Measurements from ENCODE around the gene FSD2. TPM values are rescaled to one million over a fixed set of nuclear protein-coding genes. Genes with fewer than 3 reads are reported as not detected.

The FSD2 gene
- total and polyA plus RNA-seq, 4 donors, result under 0.01 TPM; not detected in 3

- no peaks in the 10 kb centered on the region for H3K9me3 ChIP-seq (ENCODE audit: control insufficient read depth, low read length)
- ATAC-seq (ENCODE audit: low FRiP score), result no peak
- H3K27ac ChIP-seq (ENCODE audit: low read depth in 1 of 2, low read length in 2 of 2), result no peak overlapping the region
- intact Hi-C loops (cut with DNase I), result no loop called here
- DNase-seq, result no peak
- no peaks in the 10 kb centered on the region for H3K27me3 ChIP-seq (ENCODE audit: control insufficient read depth in 1 of 2, insufficient read depth in 2 of 2, low read length in 1 of 2)
- peaks cover 2 to 8% of the 10 kb centered on the region in 2 donors for H3K4me1 ChIP-seq (ENCODE audit: control insufficient read depth in 1 of 2, insufficient read depth in 2 of 2, low read length in 2 of 2)
- no peaks in the 10 kb centered on the region for H3K36me3 ChIP-seq (ENCODE audit: control insufficient read depth in 1 of 2, insufficient read depth in 2 of 2, low read length in 1 of 2)
- H3K4me3 ChIP-seq (ENCODE audit: low read length in 2 of 2), result no peak overlapping the region
Observed at GRCh38 chr15:82748315-82748714, 57.6 kb downstream of the FSD2 start.

- Histone ChIP-seq H3K4me3 (ENCODE audit: low read length in 2 of 2) (no peak overlapping the region), H3K4me1 (ENCODE audit: control insufficient read depth in 1 of 2, insufficient read depth in 2 of 2, low read length in 2 of 2) (no peaks in the 10 kb centered on the region), H3K36me3 (ENCODE audit: control insufficient read depth in 1 of 2, insufficient read depth in 2 of 2, low read length in 1 of 2) (no peaks in the 10 kb centered on the region), H3K27me3 (ENCODE audit: control insufficient read depth in 1 of 2, insufficient read depth in 2 of 2, low read length in 1 of 2) (no peaks in the 10 kb centered on the region), H3K9me3 (ENCODE audit: control insufficient read depth, low read length) (no peaks in the 10 kb centered on the region), H3K27ac (ENCODE audit: low read depth in 1 of 2, low read length in 2 of 2) (no peak overlapping the region)
- intact Hi-C loops (cut with DNase I), result no loop called here
- ATAC-seq (ENCODE audit: low FRiP score), result no peak
- no peak for DNase-seq
- 81 to 99% methylated on average over 1 of the region's 1 CpG for WGBS, 2 donors
Observed at GRCh38 chr15:82743810-82744209, 62.1 kb downstream of the FSD2 start.

GRCh38 chr15:82742134-82742533 is 63.7 kb downstream of the FSD2 start:
- DNase-seq (no peak), ATAC-seq (ENCODE audit: low FRiP score) (no peak)
- Histone ChIP-seq H3K36me3 (ENCODE audit: control insufficient read depth in 1 of 2, insufficient read depth in 2 of 2, low read length in 1 of 2) (no peaks in the 10 kb centered on the region), H3K27me3 (ENCODE audit: control insufficient read depth in 1 of 2, insufficient read depth in 2 of 2, low read length in 1 of 2) (no peaks in the 10 kb centered on the region), H3K4me1 (ENCODE audit: control insufficient read depth in 1 of 2, insufficient read depth in 2 of 2, low read length in 2 of 2) (no peaks in the 10 kb centered on the region), H3K4me3 (ENCODE audit: low read length in 2 of 2) (no peak overlapping the region), H3K27ac (ENCODE audit: low read depth in 1 of 2, low read length in 2 of 2) (no peak overlapping the region), H3K9me3 (ENCODE audit: control insufficient read depth, low read length) (no peaks in the 10 kb centered on the region)
- intact Hi-C loops (cut with DNase I), result no loop called here
- 73 to 75% methylated on average over 3 of the region's 3 CpGs for WGBS, 2 donors

GRCh38 chr15:82739086-82739485 is 66.8 kb downstream of the FSD2 start:
- Histone ChIP-seq H3K27me3 (ENCODE audit: control insufficient read depth in 1 of 2, insufficient read depth in 2 of 2, low read length in 1 of 2) (no peaks in the 10 kb centered on the region), H3K36me3 (ENCODE audit: control insufficient read depth in 1 of 2, insufficient read depth in 2 of 2, low read length in 1 of 2) (no peaks in the 10 kb centered on the region)
- ATAC-seq (ENCODE audit: low FRiP score), result no peak

GRCh38 chr15:82737975-82738374 is 67.9 kb downstream of the FSD2 start:
- no peak for DNase-seq
- H3K4me3 ChIP-seq (ENCODE audit: low read length in 2 of 2), result no peak overlapping the region
- no peaks in the 10 kb centered on the region for H3K4me1 ChIP-seq (ENCODE audit: control insufficient read depth in 1 of 2, insufficient read depth in 2 of 2, low read length in 2 of 2)
- WGBS, 2 donors, result 87 to 89% methylated on average over 2 of the region's 2 CpGs
- intact Hi-C loops (cut with DNase I), result no loop called here
- ATAC-seq (ENCODE audit: low FRiP score), result no peak
- no peaks in the 10 kb centered on the region for H3K9me3 ChIP-seq (ENCODE audit: control insufficient read depth, low read length)
- H3K36me3 ChIP-seq (ENCODE audit: control insufficient read depth in 1 of 2, insufficient read depth in 2 of 2, low read length in 1 of 2), result no peaks in the 10 kb centered on the region
- no peak overlapping the region for H3K27ac ChIP-seq (ENCODE audit: low read depth in 1 of 2, low read length in 2 of 2)
- no peaks in the 10 kb centered on the region for H3K27me3 ChIP-seq (ENCODE audit: control insufficient read depth in 1 of 2, insufficient read depth in 2 of 2, low read length in 1 of 2)

More at GRCh38 chr15:82739086-82739485, 66.8 kb downstream of the FSD2 start:
- Histone ChIP-seq H3K4me3 (ENCODE audit: low read length in 2 of 2) (no peak overlapping the region), H3K27ac (ENCODE audit: low read depth in 1 of 2, low read length in 2 of 2) (no peak overlapping the region), H3K9me3 (ENCODE audit: control insufficient read depth, low read length) (no peaks in the 10 kb centered on the region), H3K4me1 (ENCODE audit: control insufficient read depth in 1 of 2, insufficient read depth in 2 of 2, low read length in 2 of 2) (no peaks in the 10 kb centered on the region)
- 66 to 75% methylated on average over 2 of the region's 2 CpGs for WGBS, 2 donors
- no peak for DNase-seq
- intact Hi-C loops (cut with DNase I), result no loop called here

GRCh38 chr15:82731527-82731926 is 74.3 kb downstream of the FSD2 start:
- Histone ChIP-seq H3K27ac (ENCODE audit: low read depth in 1 of 2, low read length in 2 of 2) (no peak overlapping the region), H3K4me1 (ENCODE audit: control insufficient read depth in 1 of 2, insufficient read depth in 2 of 2, low read length in 2 of 2) (no peaks in the 10 kb centered on the region), H3K9me3 (ENCODE audit: control insufficient read depth, low read length) (no peaks in the 10 kb centered on the region), H3K4me3 (ENCODE audit: low read length in 2 of 2) (no peak overlapping the region), H3K36me3 (ENCODE audit: control insufficient read depth in 1 of 2, insufficient read depth in 2 of 2, low read length in 1 of 2) (no peaks in the 10 kb centered on the region), H3K27me3 (ENCODE audit: control insufficient read depth in 1 of 2, insufficient read depth in 2 of 2, low read length in 1 of 2) (no peaks in the 10 kb centered on the region)
- no peak for DNase-seq
- WGBS, 2 donors, result 92 to 94% methylated on average over 2 of the region's 2 CpGs
- no peak for ATAC-seq (ENCODE audit: low FRiP score)
- intact Hi-C loops (cut with DNase I), result no loop called here

GRCh38 chr15:82730022-82730530 is 75.8 kb downstream of the FSD2 start:
- H3K27ac ChIP-seq (ENCODE audit: low read depth in 1 of 2, low read length in 2 of 2), result no peak overlapping the region
- H3K27me3 ChIP-seq (ENCODE audit: control insufficient read depth in 1 of 2, insufficient read depth in 2 of 2, low read length in 1 of 2), result no peaks in the 10 kb centered on the region
- intact Hi-C loops (cut with DNase I), result no loop called here
- no peaks in the 10 kb centered on the region for H3K9me3 ChIP-seq (ENCODE audit: control insufficient read depth, low read length)
- no peak overlapping the region for H3K4me3 ChIP-seq (ENCODE audit: low read length in 2 of 2)
- 88 to 89% methylated on average over 11 of the region's 11 CpGs for whole genome bisulfite sequencing, 2 donors
- no peaks in the 10 kb centered on the region for H3K36me3 ChIP-seq (ENCODE audit: control insufficient read depth in 1 of 2, insufficient read depth in 2 of 2, low read length in 1 of 2)
- DNase-seq (no peak), ATAC-seq (ENCODE audit: low FRiP score) (no peak)
- H3K4me1 ChIP-seq (ENCODE audit: control insufficient read depth in 1 of 2, insufficient read depth in 2 of 2, low read length in 2 of 2), result no peaks in the 10 kb centered on the region

GRCh38 chr15:82726816-82727215 is 79.1 kb downstream of the FSD2 start:
- H3K4me1 ChIP-seq (ENCODE audit: control insufficient read depth in 1 of 2, insufficient read depth in 2 of 2, low read length in 2 of 2), result no peaks in the 10 kb centered on the region
- no peak overlapping the region for H3K4me3 ChIP-seq (ENCODE audit: low read length in 2 of 2)
- H3K9me3 ChIP-seq (ENCODE audit: control insufficient read depth, low read length), result no peaks in the 10 kb centered on the region
- DNase-seq (no peak), ATAC-seq (ENCODE audit: low FRiP score) (no peak)
- no peak overlapping the region for H3K27ac ChIP-seq (ENCODE audit: low read depth in 1 of 2, low read length in 2 of 2)
- 88 to 92% methylated on average over 10 of the region's 10 CpGs for whole genome bisulfite sequencing, 2 donors
- no peaks in the 10 kb centered on the region for H3K36me3 ChIP-seq (ENCODE audit: control insufficient read depth in 1 of 2, insufficient read depth in 2 of 2, low read length in 1 of 2)
- H3K27me3 ChIP-seq (ENCODE audit: control insufficient read depth in 1 of 2, insufficient read depth in 2 of 2, low read length in 1 of 2), result no peaks in the 10 kb centered on the region
- intact Hi-C loops (cut with DNase I), result no loop called here

- no peak overlapping the region for H3K27ac ChIP-seq (ENCODE audit: low read depth in 1 of 2, low read length in 2 of 2)
- 86 to 87% methylated on average over 4 of the region's 4 CpGs for WGBS, 2 donors
- intact Hi-C loops (cut with DNase I), result no loop called here
- H3K4me1 ChIP-seq (ENCODE audit: control insufficient read depth in 1 of 2, insufficient read depth in 2 of 2, low read length in 2 of 2), result no peaks in the 10 kb centered on the region
- DNase-seq (no peak), ATAC-seq (ENCODE audit: low FRiP score) (no peak)
- no peaks in the 10 kb centered on the region for H3K9me3 ChIP-seq (ENCODE audit: control insufficient read depth, low read length)
- H3K36me3 ChIP-seq (ENCODE audit: control insufficient read depth in 1 of 2, insufficient read depth in 2 of 2, low read length in 1 of 2), result no peaks in the 10 kb centered on the region
- H3K4me3 ChIP-seq (ENCODE audit: low read length in 2 of 2), result no peak overlapping the region
- no peaks in the 10 kb centered on the region for H3K27me3 ChIP-seq (ENCODE audit: control insufficient read depth in 1 of 2, insufficient read depth in 2 of 2, low read length in 1 of 2)
Observed at GRCh38 chr15:82715003-82715402, 90.9 kb downstream of the FSD2 start.

All from aorta (tissue), 5 donors.